GM12872 (cell line): Measurements from ENCODE around the gene GABRB1.

ENCODE experiments used
- CTCF ChIP-seq: IDR thresholded peaks from 3 replicates; pipeline ENCODE4 v1.5.1; 2011; ENCODE audit warnings: low read depth, mild to moderate bottlenecking, low read length, moderate library complexity; ENCODE audit not compliant: insufficient read depth

GABRB1 gene

GRCh38 chr4:47209833-47210232 is 178.5 kb downstream of the GABRB1 start:
- no peak for TF ChIP-seq CTCF

GRCh38 chr4:47210828-47211227 is 179.5 kb downstream of the GABRB1 start:
- TF ChIP-seq CTCF: no peak

- no peak for TF ChIP-seq CTCF
Measured at GRCh38 chr4:47213106-47213505, 181.7 kb downstream of the GABRB1 start.

- TF ChIP-seq CTCF: no peak
Measured at GRCh38 chr4:47213539-47213938, 182.2 kb downstream of the GABRB1 start.

GRCh38 chr4:47213971-47214370 is 182.6 kb downstream of the GABRB1 start:
- no peak for TF ChIP-seq CTCF

GRCh38 chr4:47215759-47216158 is 184.4 kb downstream of the GABRB1 start:
- no peak for TF ChIP-seq CTCF

GRCh38 chr4:47217291-47217690 is 185.9 kb downstream of the GABRB1 start:
- no peak for TF ChIP-seq CTCF

- TF ChIP-seq CTCF: no peak
Measured at GRCh38 chr4:47217884-47218283, 186.5 kb downstream of the GABRB1 start.
